GM12872 (cell line): ENCODE measurements around the gene MTIF3.

ENCODE experiments used
- CTCF ChIP-seq: IDR thresholded peaks from 3 replicates; pipeline ENCODE4 v1.5.1; 2011; ENCODE audit warnings: low read depth, mild to moderate bottlenecking, low read length, moderate library complexity; ENCODE audit not compliant: insufficient read depth

Gene MTIF3

DNA sequence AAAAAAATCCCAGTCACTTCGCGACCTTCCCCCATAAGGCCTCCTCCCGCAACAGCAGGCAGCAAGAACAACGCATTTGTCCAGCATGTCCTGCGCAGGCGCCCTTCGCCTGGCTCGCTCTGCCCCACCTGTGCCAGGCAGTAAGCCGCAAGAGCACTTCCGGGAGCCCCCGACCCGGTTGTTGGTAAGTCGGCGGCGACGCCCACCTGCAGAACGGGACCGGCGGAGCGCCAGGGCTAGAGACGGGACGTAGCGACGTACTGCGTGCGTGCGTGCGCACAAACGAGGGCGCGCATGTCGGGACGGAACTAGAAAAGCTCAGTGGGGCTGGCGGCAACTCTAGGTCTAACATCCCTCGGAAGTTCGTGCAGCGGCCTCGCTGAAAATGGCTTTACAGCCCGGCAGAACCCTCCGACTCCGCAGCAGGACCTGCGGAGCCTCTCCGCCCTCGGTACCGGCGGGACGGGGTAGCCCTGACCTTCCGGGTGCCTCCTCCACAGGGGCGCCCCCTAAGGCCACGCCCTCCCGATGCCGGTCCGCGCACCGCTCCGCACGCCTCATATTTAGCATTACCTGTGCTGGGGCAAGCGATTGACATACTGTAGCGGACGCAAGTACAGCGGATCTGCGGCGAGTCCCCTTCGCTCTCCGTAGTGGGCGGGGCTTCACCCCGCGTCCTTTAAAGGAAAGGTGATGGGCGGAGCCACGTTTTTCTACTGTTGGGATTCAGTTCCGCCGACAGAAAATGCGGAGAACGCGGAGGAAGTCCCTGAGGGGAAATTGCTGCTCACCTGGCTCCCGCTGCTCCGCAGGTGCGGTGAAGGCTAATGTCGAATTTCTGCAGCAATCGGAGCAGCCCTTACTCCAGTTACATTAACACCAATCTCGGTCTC, at the start of gene MTIF3:
Gene MTIF3 (minus strand): TSS at position 629 of the 893 bp plus-strand sequence. CDS start 10,116 bp downstream, outside the sequence.
- no peak for TF ChIP-seq CTCF

DNA sequence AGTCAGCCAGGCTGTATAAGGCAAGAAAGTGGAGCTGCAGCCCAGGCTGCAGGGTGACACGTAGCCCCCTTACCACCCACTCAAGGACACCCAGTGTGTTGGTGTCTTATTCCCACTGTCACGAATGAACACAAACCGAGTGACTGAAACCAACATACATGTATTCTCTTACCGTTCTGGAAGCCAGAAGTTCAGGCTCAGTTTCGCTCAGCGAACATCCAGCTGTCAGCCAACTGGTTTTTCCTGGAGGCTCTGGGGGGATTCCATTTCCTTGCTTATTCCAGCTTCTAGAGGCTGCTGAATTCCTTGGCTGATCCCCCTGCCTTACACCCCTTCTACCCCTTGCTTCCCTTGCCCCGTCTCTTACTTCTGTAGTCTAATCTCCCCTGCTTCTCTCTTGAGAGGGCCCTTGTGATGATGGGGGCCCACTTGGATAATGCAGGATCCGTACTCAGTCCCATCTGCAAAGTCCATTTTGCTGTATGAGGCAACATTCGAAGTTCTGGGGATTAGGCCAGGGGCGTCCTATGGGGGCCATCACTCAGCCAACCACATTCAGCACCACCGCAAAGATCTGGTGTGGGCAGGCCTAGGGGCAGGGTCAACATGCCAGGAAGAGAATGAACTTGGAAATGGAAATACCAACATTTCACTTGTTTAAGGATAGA, 47.3 kb upstream of the MTIF3 start:
- no peak for TF ChIP-seq CTCF

DNA sequence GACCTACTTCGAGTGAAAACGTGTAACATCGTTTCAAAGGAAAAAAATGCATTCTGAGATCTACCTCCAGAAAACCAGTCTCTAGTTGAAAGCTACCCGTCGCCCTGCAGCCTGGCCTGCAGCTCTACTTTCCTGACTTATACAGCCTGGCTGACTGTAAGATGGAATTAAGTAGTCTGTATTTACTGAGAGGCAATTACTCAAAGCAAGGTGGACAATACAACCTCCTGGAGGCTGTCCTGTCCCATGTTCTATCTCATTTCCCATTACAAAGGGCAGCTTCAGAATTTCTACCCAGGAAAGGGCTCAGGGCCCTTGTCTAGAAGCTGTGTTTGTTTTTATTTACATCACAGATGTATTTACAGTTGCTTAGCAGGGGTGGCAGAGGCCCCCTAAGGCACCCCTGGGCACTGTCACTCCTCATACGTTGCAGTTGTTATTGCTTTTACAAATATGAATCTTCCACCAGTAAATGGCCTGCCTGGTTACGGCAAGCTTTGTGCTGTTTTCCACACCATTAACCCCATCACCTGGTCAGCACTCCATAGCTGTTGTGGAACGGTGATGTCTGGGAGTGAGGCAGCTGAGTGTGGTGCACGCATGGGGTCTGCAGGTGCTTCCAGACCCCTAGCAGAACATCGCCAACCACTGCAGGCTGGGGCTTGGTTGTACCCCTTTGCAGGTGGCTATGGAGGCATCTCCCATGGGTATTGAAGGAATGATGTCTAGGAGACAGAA, 46.3 kb upstream of the MTIF3 start:
- no peak for TF ChIP-seq CTCF

GRCh38 chr13:27496006-27496405, 45.6 kb upstream of the MTIF3 start:
- no peak for TF ChIP-seq CTCF

GRCh38 chr13:27495551-27495950, 45.2 kb upstream of the MTIF3 start:
- no peak for TF ChIP-seq CTCF

GRCh38 chr13:27493981-27494380, 43.6 kb upstream of the MTIF3 start:
- no peak for TF ChIP-seq CTCF

GRCh38 chr13:27489456-27489855, 39.1 kb upstream of the MTIF3 start:
- TF ChIP-seq CTCF = no peak
